IPS-NIHi7 (cell line): ENCODE results near the gene PRXL2A.
A peak's percentile ranks its signal among the peaks of the same experiment; 100 is the strongest.

ENCODE experiments used
- DNase-seq: peaks from one replicate; pipeline ENCODE4 v3.0.0; 2012; ENCODE audit warnings: mixed read lengths; ENCODE audit errors: extremely low spot score

The PRXL2A gene

DNA sequence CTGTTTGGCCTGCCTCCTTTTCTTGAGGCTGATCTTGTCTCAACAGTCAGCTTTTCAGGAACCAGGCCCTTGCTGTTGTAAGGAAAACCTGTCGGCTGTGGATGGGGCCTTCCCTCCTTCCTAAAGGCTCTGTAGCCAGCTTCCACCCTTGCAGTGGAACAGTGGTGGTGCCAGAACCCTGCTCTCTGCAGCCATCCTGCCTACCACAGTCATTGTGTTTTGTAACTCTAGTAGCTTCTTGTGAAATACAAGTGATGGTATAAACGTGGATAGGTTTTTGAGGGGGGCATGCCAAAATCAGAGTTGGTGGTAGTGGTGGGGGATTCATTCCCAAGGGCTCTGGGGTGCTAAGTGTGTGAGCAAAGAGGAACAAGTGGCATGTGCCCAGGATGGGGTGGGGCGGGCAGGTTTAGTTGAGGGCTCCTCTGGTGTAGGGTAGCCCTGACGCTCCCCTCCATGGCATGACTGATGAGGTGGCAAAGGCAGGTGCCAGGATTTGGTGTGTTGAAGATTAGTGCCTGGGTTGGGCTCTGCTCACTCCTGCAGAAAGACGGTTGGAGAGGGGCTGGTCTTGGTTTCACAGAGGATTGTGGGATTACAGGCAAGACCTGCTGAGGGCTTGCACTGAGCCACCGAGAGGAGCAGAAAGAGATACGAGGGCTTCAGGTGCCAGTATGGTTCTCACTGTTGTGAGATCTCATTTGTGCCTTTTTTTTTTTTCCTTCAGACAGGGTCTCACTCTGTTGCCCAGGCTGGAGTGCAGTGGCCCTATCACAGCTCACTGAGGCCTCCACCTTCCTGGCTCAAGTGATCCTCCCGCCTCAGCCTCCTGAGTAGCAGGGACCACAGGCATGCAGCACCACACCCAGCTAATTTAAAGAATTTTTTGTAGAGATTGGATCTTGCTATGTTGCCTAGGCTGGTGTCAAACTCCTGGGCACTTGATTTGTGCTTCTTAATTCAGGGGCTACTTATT is 53.1 kb downstream of the PRXL2A start:
- no peak for DNase-seq

- DNase-seq: no peak
These were observed 54.1 kb downstream of the PRXL2A start for GRCh38 chr10:80462299-80462980.

DNA sequence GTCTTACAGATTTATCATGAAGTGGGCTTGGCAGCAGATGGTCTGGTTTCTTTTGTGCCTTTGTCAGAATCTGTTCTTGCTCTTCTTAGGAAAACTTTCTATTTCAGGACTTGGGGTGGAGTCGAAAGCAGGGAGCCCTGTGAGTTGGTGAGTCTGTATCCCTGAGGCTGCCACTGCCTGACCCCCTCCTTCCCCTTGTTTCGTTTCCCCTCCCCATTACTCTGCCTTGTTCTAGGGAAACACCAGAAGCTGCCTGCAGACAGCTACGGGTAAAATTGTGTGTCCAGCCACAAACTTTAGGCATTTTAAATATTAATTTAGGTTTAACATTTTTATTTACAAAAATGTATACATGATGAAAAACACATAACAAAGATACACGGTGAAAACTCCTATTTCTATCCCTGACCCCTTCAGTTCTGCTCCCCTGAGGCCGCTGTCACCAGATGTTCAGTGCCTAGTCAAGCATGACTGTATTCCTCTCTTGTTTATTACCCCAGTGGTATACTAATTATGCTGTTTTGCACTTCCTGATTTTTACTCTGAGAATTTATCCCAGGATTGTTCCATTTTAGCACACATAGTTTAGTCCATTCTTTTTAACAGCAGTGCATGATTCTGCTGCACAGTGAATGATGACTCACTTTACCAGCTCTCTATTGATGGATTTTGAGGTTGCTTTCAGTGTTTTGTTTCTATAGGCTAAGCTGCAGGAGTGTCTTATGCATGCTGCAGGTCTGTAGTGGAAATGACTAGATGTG is 54.8 kb downstream of the PRXL2A start:
- DNase-seq: no peak

DNA sequence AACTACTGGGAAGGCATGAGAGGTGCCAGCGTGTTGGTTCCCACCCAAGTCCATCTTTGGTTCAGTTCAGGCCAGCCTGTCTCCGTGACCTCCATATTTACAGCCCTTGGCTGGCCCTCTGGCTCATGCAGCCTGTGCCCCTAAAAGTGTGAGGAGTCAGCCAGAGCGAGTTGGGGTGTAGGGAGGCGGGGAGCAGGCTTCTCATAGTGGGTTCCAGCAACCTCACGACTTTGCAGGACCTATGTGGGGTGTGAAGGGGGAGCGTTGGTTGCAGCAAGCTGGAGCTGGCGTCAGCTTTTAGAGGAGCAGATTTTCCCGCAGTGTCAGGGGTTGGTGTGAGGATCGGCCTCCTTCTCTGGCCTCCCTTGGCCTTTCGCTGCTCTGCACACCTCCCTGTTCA is 55.5 kb downstream of the PRXL2A start:
- DNase-seq: no peak

GRCh38 chr10:80464557-80465450 is 56.5 kb downstream of the PRXL2A start:
- peak; percentile 79 for DNase-seq

DNA sequence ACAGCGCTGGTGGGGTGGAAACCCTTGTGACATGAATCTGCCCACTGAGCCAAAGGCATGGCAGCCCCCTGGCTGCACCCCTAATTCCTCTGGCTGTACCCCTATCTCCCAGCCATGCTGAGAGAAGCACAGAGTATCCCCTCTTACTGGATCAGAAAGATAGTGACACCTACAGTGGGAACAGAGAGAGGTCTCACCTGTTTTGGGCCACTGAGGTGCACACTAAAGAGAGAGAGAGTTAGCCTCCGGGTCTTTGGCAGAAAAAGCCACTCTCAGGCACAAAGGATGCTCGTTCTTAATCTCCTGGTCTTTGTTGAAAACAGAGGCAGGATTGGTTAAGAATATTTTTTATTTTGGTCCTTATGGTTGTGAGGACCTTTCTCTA is 57.1 kb downstream of the PRXL2A start:
- DNase-seq: no peak

GRCh38 chr10:80465839-80466590 is 57.7 kb downstream of the PRXL2A start:
- DNase-seq: no peak

- no peak for DNase-seq
These were observed 58.5 kb downstream of the PRXL2A start for GRCh38 chr10:80466724-80467326.

- DNase-seq: peak; percentile 86
These were observed 59.7 kb downstream of the PRXL2A start for GRCh38 chr10:80468002-80468401.

DNA sequence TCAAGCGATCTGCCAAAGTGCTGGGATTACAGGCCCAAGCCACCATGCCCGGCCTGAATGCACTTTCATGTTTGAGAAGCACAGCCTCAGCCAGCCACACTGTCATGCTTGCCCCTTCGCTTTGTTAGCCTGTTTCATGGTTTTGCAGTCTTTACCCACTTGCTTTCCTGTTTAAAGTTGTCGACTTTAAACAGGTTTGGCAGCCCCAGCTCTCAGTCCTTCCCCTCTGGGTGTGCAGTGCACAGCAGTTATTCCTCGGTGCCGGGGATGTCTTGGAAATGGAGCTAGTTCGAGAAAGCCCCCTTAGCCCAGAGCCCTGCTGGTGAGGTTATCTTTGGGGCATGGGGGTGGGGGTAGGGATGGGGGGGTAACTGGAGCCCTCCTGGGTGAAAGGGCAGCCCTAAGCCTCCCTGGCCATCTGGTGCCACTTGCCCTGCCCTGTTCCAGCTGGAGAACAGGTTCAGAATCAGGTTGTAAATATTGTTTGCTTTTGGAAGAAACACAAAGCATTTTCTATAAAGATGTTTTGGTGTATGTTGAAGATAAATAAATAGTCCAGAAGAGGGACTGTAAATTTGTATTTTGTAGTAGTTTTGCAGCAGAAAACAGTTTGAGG is 60.6 kb downstream of the PRXL2A start:
- no peak for DNase-seq

DNA sequence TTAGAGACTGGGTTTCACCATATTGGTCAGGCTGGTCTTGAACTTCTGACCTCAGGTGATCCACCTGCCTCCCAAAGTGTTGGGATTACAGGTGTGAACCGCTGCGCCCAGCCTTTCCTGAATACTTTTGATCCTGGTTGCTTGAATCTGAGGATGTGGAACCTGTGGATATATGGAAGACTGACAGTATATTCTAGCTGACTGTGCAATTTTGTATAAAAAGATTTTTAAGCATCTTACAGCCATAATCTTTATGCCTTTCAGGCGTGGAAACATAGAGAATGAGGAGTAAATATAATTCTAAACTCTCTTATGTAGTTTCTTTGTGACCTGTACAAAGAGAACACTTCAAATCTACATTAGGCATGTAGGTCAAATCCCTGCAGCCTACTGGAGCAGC is 61.9 kb downstream of the PRXL2A start:
- no peak for DNase-seq

DNA sequence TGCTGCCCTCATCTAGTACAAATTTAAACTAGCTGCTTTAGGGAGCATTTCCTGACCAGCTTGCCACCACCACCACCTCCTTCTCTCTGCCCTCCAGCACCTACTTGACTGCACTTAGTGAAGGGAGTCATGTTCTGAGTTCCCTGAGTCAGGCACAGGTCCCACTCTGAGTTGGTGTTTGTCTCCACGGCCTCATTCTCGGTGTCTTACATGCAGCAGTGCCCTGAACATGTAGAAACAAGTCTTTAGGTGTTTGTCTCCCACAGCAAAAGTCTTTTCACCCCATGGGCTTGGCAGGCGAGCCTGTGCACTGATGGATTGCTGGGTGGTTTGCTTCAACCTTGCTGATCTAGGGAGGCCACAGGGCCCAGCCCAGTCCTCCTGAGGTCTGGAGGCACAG is 62.6 kb downstream of the PRXL2A start:
- no peak for DNase-seq

GRCh38 chr10:80471715-80472233 is 63.4 kb downstream of the PRXL2A start:
- no peak for DNase-seq

- no peak for DNase-seq
These were observed 64.1 kb downstream of the PRXL2A start for GRCh38 chr10:80472234-80473095.

GRCh38 chr10:80473096-80473657 is 64.8 kb downstream of the PRXL2A start:
- no peak for DNase-seq

- no peak for DNase-seq
These were observed 65.6 kb downstream of the PRXL2A start for GRCh38 chr10:80473692-80474596.

GRCh38 chr10:80474597-80474910 is 66.2 kb downstream of the PRXL2A start:
- DNase-seq: no peak
